NT2/D1 (cell line): ENCODE data around the gene AHCYL2.

Experiments
- SUZ12 ChIP-seq: IDR thresholded peaks from 2 replicates; pipeline ENCODE4 v1.6.1; 2011; ENCODE audit not compliant: insufficient read length, insufficient read depth; ENCODE audit errors: extremely low read depth
- YY1 ChIP-seq: IDR thresholded peaks from 2 replicates; pipeline ENCODE4 v1.6.1; 2011; ENCODE audit not compliant: insufficient read length, insufficient read depth
- ZNF274 ChIP-seq: IDR thresholded peaks from 2 replicates; pipeline ENCODE4 v1.6.1; 2011; ENCODE audit warnings: mild to moderate bottlenecking, low read depth, low read length

GRCh38 chr7:129295015-129295423, 70.2 kb downstream of the AHCYL2 start:
- TF ChIP-seq ZNF274 (no peak), YY1 (no peak), SUZ12 (no peak)
